WI38 (cell line): Measurements from ENCODE around the gene ZFYVE9.

ENCODE experiments used
- H3K4me3 ChIP-seq: 2 replicates; pipeline ENCODE4 v1.5.1; 2011; ENCODE audit warnings: low read depth, mild to moderate bottlenecking, control low read depth, low read length
- TF ChIP-seq, protein P1 (sequence below): IDR thresholded peaks from 2 replicates; pipeline ENCODE4 v1.5.1; 2012; ENCODE audit warnings: low read depth, mild to moderate bottlenecking, control low read depth, low read length

The ZFYVE9 gene

DNA sequence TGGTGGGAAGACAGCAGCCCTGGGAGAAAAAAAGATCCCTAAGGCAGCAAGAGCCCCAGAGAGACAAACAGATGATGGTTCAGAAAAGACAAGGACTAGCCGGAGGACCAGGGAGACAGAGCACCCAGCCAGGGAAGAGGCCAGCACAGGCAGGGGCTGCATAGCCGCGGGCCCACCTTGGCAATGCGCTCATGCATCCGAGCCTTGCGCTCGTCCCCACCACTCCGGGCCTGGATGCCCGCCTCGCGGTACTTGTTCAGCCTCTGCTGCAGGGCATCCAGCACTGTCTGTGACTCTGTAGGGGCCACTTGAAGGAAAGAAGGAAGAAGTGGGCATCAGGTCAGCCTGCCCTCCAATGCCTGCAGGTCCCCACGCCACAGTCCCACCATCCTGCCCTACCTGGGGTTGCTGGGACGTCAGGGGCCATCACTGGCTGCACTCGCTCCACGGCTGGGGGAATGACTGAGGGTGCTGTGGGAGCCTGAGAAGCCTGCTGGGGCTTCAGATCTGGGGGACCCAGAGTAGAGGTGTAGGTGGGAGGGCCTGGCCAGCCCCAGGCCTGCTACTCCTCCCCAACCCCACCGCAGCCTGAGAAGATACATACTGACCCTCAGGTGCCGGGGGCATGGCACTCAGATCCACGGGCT is 217.1 kb downstream of the ZFYVE9 start:
- TF ChIP-seq, protein P1, sequence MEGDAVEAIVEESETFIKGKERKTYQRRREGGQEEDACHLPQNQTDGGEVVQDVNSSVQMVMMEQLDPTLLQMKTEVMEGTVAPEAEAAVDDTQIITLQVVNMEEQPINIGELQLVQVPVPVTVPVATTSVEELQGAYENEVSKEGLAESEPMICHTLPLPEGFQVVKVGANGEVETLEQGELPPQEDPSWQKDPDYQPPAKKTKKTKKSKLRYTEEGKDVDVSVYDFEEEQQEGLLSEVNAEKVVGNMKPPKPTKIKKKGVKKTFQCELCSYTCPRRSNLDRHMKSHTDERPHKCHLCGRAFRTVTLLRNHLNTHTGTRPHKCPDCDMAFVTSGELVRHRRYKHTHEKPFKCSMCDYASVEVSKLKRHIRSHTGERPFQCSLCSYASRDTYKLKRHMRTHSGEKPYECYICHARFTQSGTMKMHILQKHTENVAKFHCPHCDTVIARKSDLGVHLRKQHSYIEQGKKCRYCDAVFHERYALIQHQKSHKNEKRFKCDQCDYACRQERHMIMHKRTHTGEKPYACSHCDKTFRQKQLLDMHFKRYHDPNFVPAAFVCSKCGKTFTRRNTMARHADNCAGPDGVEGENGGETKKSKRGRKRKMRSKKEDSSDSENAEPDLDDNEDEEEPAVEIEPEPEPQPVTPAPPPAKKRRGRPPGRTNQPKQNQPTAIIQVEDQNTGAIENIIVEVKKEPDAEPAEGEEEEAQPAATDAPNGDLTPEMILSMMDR = no peak
- H3K4me3 ChIP-seq = no peak overlapping the region

GRCh38 chr1:52359676-52360594 is 218.0 kb downstream of the ZFYVE9 start:
- TF ChIP-seq, protein P1 = no peak
- no peak overlapping the region for H3K4me3 ChIP-seq

GRCh38 chr1:52360595-52360968 is 218.7 kb downstream of the ZFYVE9 start:
- no peak overlapping the region for H3K4me3 ChIP-seq
- TF ChIP-seq, protein P1 = no peak

GRCh38 chr1:52364235-52364839 is 222.4 kb downstream of the ZFYVE9 start:
- TF ChIP-seq, protein P1 = no peak
- H3K4me3 ChIP-seq = peak overlapping the region; percentile 89; the same call in 1 of the 2 replicates

DNA sequence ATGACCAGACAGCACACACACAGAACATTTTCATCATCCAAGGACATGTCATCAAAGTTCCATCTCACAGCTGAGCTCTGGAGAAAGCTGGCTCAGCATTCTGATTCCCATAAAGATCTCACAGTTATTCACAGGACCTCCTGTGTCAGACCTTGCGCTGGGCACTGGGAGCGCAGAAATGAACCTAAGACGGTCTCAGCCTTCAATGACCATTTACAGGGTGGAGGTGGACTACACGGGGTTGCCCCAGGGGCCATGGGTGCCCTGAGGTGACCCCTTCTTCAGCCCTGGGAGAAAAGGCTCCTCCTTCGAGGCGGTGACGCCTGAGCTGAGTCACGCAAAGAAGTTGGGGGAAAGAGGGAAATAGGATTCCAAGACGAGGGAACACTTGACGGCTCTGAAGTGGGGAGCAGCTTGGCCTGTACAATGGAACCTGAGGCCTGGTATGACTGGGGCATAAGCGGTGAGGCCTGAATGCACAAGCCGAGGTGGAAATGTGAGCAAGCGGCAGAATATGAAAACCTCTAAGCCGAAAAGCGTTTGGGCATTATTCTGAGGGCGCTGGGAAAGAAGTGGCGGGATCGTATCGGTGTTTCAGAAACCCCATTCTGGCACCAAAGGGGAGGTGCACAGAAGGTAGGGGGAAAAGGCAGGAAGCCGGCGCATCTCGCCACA is 223.3 kb downstream of the ZFYVE9 start:
- H3K4me3 ChIP-seq = peak overlapping the region; percentile 89
- TF ChIP-seq, protein P1 = no peak

GRCh38 chr1:52365746-52366516 is 224.0 kb downstream of the ZFYVE9 start, which contains the start of gene CC2D1B:
Gene CC2D1B (minus strand): TSS chr1:52366205. CDS start chr1:52364620, 1,585 bp downstream.
- peak within 1 kb of the TSS; percentile 89 for H3K4me3 ChIP-seq
- TF ChIP-seq, protein P1 = no peak
